ENCODE data around the gene LEP.
"Not testable (repeated sequence)": the region's sequence is repeated elsewhere in the genome, so short reads cannot be mapped to it uniquely, and the experiment has no call there.

The LEP gene

DNA sequence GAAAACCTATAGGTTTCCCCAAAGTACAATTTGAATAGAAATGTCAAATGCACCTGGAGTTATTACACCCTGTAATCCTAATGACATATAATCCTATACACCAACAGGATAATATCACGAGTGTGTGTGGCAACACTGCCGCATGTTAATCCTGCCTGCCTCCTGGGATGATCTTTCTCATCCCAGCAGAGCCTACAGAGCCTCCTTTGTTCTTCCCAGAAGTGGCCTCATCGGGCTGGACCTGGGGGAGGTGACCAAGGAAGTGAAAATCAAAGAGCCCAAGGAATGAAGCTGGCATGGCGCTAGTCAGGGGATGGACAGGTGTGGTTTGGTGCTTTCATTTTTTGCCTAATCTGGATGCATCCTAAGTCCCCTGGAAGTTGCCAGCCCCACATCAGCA lies 29.5 kb upstream of the LEP start:
- no peak for DNase-seq

DNA sequence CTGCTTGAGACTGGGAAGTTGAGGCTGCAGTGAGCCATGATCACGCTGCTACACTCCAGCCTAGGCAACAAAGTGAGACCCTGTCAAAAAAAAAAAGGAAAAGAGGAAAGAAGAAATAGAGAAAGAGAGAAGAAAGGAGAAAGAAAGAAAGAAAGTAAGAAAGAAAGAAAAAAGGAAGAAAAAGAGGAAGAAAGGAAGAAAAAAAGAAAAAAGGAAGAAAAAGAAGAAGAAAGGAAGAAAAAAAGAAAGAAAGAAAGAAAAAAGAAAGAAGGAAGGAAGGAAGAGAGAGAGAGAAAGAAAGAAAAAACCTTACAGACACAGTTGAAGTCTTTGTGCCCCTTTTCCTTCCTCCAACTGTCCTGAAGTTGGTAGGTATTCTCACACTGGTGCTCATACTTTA lies 26.6 kb upstream of the LEP start:
- no peak for DNase-seq

DNA sequence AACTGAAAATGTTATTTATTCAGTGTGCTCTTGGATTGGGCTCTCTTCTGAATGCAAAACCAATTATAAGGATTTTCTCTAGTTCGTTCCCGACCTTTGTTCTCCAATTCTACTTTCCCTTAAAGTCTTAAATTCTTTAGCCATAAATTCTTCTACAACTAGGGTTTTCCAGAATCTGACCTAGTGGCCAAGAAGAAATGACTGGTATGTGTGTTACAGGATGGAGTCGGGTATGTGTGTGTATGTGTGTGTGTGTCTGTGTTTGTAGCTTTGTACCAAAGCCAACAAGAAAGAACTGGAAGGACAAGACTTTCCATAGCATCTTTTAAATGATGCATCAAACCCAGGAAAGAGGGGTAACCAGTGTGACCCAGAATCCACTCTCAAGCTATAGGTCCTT lies 25.8 kb upstream of the LEP start:
- DNase-seq = no peak

GRCh38 chr7:128215739-128216138 lies 25.3 kb upstream of the LEP start:
- DNase-seq = no peak

- no peak for DNase-seq
Measured at GRCh38 chr7:128217030-128217805, 23.9 kb upstream of the LEP start.

- DNase-seq = no peak
Measured at GRCh38 chr7:128217967-128218652, 23.0 kb upstream of the LEP start.

GRCh38 chr7:128219636-128220035 lies 21.4 kb upstream of the LEP start:
- DNase-seq = no peak

DNA sequence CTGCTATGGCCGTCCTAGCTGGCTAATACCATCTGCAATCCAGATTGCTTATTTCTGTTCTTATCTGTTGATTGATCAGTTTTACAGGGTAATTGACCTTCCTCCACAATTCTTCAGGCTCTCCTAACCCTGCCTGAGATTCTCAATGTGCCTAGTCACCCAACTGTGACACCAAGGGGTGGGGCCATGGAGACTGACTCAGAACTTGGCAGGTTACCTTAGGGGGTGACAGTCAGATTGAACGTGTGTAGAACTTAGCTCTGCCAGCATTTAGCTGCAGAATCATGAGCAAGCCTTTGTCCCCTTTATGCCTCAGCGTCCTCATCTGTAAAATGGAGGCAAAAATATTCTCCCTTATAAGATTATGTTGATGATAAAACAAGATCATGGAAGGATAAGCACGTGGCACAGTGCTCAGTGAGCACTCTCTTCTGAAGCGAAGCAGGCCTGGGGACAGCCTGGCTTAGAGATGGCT lies 19.1 kb upstream of the LEP start:
- peak; percentile 6 for DNase-seq

DNA sequence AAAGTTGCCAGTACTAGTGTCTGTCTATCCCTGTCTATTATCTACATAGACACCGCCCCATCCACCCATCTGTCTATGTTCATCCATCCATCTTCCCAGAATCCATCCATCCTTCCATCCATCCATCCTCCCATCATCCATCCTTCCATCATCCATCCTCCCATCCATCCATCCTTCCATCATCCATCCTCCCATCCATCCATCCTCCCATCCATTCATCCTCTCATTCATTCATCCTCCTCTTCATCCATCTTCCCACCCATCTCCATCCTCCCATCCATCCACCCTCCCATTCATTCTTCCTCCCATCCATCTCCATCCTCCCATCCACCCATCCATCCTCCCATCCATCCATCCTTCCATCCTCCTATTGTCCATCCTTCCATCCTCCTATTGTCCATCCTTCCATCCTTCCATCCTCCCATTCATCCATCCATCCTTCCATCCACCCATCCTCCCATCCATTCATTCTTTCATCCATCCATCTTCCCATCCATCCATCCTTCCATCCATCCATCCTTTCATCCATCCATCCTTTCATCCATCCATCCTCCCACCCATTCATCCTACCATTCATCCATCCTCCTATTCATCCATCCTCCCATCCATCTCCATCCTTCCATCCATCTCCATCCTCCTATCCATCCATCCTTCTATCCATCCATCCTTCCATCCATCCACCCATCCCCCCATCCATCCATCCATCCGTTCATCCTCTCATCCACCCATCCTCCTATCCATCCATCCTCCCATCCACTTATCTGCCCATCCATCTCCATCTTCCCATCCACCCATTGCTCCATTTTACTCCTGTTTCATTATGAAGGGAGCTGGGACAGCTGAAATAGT lies 14.7 kb upstream of the LEP start:
- DNase-seq = no peak

DNA sequence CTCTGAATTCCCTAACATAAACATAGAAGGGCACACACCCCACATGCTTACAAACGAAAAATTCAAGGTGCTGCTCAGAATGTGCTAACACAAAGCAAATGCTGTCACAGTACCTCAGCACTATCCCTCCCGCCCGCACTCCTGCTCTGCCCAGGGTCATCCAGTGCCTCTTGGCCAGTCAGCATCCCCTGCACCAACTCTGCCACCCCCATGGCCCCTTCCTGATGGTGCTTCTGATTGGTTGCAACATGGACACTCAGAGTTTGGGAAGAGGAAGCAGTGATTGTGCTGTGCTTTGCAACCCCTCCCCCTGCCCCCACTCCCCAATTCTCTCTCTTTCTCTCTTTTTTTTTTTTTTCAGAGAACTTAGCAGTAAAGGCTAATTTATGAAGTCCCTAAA lies 13.8 kb upstream of the LEP start:
- DNase-seq = no peak

GRCh38 chr7:128231021-128231420 lies 10.1 kb upstream of the LEP start:
- DNase-seq = no peak

DNA sequence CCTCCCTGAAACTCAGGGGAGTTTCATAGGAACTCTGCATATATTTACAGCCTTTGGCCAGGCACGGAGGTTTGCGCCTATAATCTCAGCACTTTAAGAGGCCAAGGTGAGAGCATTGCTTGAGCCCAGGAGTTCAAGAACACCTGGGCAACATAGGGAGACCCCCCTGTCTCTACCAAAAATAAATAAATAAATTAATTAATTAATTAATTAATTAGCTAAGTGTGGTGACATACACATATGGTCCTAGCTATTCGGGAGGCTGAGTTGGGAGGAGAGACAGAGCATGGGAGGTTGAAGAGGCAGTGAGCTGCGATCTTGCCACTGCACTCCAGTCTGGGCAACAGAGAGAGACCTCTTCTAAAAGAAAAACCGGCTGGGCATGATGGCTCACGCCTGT lies 9.4 kb upstream of the LEP start:
- DNase-seq = no peak

DNA sequence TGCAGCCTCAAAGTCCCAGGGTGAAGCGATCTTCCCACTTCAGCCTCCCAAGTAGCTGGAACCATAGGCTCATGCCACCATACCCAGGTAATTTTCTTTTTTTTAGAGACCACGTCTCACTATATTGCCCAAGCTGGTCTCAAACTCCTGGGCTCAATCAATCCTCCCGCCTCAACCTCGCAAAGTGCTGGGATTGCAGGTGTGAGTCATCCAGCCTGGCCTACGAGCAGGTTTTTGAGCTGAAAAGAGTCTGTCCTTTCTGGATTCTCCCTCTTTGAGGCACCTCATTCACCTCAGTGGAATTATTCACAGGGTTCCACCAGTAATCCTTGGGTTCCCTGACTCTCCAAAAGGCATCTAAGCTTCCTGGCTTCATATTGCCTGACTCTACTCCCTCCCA lies 7.6 kb upstream of the LEP start:
- DNase-seq = no peak

GRCh38 chr7:128234476-128235026 lies 6.5 kb upstream of the LEP start:
- DNase-seq = no peak

DNA sequence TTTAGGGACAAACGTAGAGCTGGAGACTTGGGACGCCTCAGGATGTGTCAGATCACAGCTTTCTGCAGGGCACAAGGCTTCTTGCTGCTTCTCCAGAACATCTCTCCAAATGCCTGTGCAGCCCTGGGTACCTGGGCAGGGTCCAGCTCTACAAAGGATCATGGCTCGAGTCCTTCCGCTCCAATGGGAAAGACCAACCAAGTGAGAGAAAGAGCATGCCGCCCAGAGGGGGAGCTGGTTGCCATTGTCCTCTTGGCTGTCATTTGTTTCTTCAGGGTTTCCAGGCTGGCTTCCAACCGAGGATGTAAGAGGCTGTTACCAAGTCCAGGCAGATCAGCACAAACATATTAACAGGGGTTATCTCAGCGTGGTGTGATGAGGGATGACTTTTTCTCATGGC lies 5.6 kb upstream of the LEP start:
- no peak for DNase-seq

GRCh38 chr7:128236924-128237586 lies 4.0 kb upstream of the LEP start:
- peak; percentile 76 for DNase-seq

GRCh38 chr7:128239146-128239545 lies 1.9 kb upstream of the LEP start:
- DNase-seq = not testable (repeated sequence)

DNA sequence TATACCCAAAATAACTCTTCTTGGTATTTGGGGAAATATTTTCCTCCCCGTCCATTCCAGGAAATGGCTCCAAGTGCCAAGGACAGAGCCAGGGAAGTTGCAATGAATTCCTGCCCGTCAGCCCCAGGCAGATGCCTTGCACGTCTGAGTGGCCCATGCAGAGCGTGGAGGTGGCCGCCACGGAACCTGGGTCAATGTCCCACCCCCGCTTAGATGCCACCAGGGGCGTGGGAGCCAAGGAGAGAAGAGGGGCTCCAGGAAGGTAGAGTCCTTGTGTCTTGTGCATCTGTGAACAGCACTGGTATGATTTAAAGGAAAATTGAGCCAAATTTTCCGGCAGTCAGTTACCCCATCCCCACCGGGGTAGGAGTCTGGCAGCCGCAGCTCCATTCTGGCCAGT lies 1.6 kb downstream of the LEP start:
- DNase-seq = no peak

GRCh38 chr7:128243273-128243672 lies 2.2 kb downstream of the LEP start:
- DNase-seq = no peak

DNA sequence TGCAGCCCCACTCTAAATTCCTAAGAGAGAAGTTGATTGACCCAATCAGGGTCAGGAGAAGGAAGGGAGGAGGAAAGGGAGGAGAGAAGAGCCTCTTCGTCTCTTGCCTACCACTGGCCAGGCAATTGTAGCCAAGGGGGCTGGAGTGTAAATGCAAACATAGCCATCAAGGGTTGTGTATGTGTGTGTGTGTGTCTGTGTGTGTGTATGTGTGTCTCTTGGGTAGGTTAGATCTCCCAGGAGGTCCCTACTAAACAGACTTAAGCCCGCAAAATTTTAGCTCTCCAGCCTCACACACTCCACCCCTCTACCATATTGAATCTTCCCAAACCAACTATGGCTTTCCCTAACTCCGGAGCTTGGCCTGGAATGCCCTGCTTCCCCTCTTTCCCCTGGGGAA lies 3.8 kb downstream of the LEP start:
- DNase-seq = no peak

DNA sequence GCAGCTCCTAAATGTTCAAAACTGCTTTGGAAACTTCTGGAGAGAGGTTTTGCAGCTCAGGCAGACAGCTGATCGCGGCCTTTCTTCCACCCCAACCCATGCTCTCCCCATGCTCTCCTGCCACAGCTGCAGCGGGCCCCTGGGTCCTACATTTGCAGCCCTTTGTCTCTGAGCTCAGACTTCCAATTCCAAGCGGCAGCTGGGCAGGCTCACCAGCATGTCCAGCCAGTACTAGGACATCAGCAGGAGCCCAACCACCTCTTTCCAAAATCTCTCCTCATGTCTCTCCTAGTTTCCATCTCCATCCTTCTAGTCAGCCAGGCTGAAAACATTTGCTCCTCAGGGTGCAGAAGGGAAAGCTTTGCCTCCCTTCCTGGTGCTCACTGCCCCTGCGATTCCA lies 6.0 kb downstream of the LEP start:
- DNase-seq = no peak

GRCh38 chr7:128247640-128248194 lies 6.6 kb downstream of the LEP start:
- no peak for DNase-seq

All from activated CD4-positive, alpha-beta T cell treated with anti-CD3 and anti-CD28 coated beads, Interleukin-2, Interleukin-6, amounts not matched to agents 100 ng/mL and 50 ng/mL, durations not matched to agents 16 hours and 8 hours (primary cell).